Mesothelial cell of epicardium (in vitro differentiated cells): Measurements from ENCODE around the gene ZDHHC22. TPM values are rescaled to one million over a fixed set of nuclear protein-coding genes. Genes with fewer than 3 reads are reported as not detected.

Experiments used
- DNase-seq, 2 experiments: peaks; one replicate each; pipeline ENCODE4 v3.0.0; 2021; ENCODE audit warnings: low spot score in 2 of 2; ENCODE audit not compliant: unreplicated experiment in 2 of 2
- H3K27ac Mint-ChIP-seq: 2 replicates; pipeline ENCODE4 v1.8.0; 2021; ENCODE audit warnings: mixed read lengths
- H3K27me3 Mint-ChIP-seq: 2 replicates; pipeline ENCODE4 v1.8.0; 2021; ENCODE audit warnings: low read depth, mixed read lengths
- H3K36me3 Mint-ChIP-seq: 2 replicates; pipeline ENCODE4 v1.8.0; 2021; ENCODE audit warnings: mixed read lengths
- H3K4me1 Mint-ChIP-seq: 2 replicates; pipeline ENCODE4 v1.8.0; 2021; ENCODE audit warnings: mixed read lengths
- H3K4me3 Mint-ChIP-seq: 2 replicates; pipeline ENCODE4 v1.8.0; 2021; ENCODE audit warnings: mild to moderate bottlenecking, moderate library complexity, mixed read lengths
- H3K9me3 Mint-ChIP-seq: 2 replicates; pipeline ENCODE4 v1.8.0; 2021; ENCODE audit warnings: mixed read lengths
- CTCF ChIP-seq: fragments of 200-600 bp; sonication (generic); IDR thresholded peaks from one replicate; pipeline ENCODE4 v1.5.0; 2021; ENCODE audit warnings: antibody characterized with exemption; ENCODE audit not compliant: unreplicated experiment
- total RNA-seq: library from RNA; stranded (reverse); gene quantifications from 3 replicates; pipeline ENCODE4 v1.2.1, GENCODE V29; 2021

ZDHHC22 gene
- total RNA-seq, 1 donor from 2014 or later = not detected

DNA sequence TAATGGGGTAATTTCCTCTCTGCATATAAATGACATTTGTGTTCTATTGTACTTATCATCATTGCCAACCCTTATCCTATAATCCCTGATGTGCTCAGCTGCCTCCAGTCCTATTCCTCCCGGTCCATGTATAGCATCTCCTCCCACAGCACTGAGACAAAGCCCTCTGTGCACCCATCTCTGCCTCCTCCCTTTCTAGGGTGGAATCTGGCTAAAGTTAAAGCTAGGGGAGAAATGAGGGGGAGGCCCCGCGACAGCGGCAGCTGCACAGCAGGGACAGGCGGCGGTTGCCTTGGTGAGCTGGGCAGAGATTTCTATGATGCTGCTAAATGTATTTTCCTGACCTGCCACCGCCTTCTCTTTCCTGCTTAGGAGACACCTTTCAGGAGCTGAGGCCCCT, 12.8 kb upstream of the ZDHHC22 start:
- H3K27ac Mint-ChIP-seq = no peak overlapping the region
- H3K4me3 Mint-ChIP-seq = no peak overlapping the region
- no peak for DNase-seq
- TF ChIP-seq CTCF = no peak
- no peaks in the 10 kb centered on the region for H3K36me3 Mint-ChIP-seq
- H3K9me3 Mint-ChIP-seq = no peaks in the 10 kb centered on the region
- H3K27me3 Mint-ChIP-seq = peaks cover 35% of the 10 kb centered on the region
- H3K4me1 Mint-ChIP-seq = peaks cover 9% of the 10 kb centered on the region

DNA sequence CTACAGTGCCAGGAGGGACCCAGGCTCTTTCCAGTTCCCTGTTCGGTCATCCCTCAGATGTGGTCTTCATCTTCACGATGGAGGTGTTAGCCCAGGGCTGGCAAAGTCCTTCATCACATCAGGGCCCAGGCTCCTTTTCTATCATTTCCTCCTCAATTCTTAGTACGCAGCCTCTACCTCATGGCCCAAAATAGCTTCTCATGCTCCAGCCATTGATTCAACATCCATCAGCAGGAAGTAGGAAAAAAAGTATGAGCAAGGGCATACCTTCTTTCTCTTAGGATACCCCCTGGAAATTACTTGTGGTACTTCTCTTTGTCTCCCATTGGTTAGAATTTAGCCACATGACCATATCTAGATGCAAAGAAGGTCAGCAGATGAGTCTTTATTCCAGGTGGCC, 12.2 kb upstream of the ZDHHC22 start:
- no peak overlapping the region for H3K4me3 Mint-ChIP-seq
- no peaks in the 10 kb centered on the region for H3K9me3 Mint-ChIP-seq
- no peak for DNase-seq
- H3K4me1 Mint-ChIP-seq = peaks cover 8% of the 10 kb centered on the region
- TF ChIP-seq CTCF = no peak
- H3K27ac Mint-ChIP-seq = no peak overlapping the region
- H3K27me3 Mint-ChIP-seq = peaks cover 39% of the 10 kb centered on the region
- H3K36me3 Mint-ChIP-seq = no peaks in the 10 kb centered on the region

GRCh38 chr14:77151918-77152588, 10.5 kb upstream of the ZDHHC22 start:
- H3K27me3 Mint-ChIP-seq = peaks cover 44% of the 10 kb centered on the region
- H3K36me3 Mint-ChIP-seq = no peaks in the 10 kb centered on the region
- no peak overlapping the region for H3K27ac Mint-ChIP-seq
- no peaks in the 10 kb centered on the region for H3K9me3 Mint-ChIP-seq
- no peak for TF ChIP-seq CTCF
- H3K4me1 Mint-ChIP-seq = no peaks in the 10 kb centered on the region
- DNase-seq = no peak
- no peak overlapping the region for H3K4me3 Mint-ChIP-seq

GRCh38 chr14:77151245-77151644, 9.7 kb upstream of the ZDHHC22 start:
- Mint-ChIP-seq H3K4me1 (no peaks in the 10 kb centered on the region), H3K36me3 (no peaks in the 10 kb centered on the region), H3K27ac (no peak overlapping the region), H3K4me3 (no peak overlapping the region), H3K27me3 (peaks cover 48% of the 10 kb centered on the region), H3K9me3 (no peaks in the 10 kb centered on the region)
- no peak for TF ChIP-seq CTCF
- DNase-seq = no peak

DNA sequence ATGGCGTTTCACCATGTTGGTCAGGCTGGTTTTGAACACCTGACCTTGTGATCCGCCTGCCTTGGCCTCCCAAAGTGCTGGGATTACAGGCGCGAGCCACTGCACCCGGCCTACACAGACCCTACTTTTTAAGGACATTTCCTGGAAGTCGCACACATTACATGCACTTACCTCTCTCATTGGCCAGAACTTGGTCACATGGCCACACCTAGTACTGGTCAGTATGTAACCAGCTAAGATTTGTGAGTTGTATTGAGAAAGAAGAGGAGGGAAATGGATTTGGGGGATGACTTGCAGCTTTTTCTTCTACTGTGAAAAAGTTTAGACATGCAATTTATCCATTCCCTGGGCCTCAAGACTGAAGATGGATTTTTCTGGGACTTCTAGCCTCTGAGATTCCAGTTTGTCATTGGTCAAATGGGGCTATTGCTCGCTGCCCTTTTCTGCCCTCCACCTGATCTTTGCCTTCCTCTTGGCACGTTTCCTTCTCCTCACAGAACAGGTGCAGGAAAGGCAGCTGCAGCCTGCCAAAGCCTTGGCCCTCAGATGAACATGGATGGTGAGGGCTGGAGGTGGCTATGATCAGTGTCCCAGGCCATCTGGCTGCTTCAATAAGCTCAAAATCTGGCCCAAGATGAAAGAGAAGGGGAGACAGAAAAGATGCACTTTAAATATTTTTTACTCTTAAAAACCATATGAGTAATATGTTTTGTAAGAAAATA, 7.1 kb upstream of the ZDHHC22 start:
- H3K27me3 Mint-ChIP-seq = peaks cover 58% of the 10 kb centered on the region
- no peak for DNase-seq
- no peak overlapping the region for H3K27ac Mint-ChIP-seq
- no peak for TF ChIP-seq CTCF
- H3K9me3 Mint-ChIP-seq = no peaks in the 10 kb centered on the region
- H3K4me1 Mint-ChIP-seq = no peaks in the 10 kb centered on the region
- H3K4me3 Mint-ChIP-seq = no peak overlapping the region
- H3K36me3 Mint-ChIP-seq = no peaks in the 10 kb centered on the region
